GM12873 (cell line): ENCODE measurements around the gene RNU5D-1.

Experiments
- CTCF ChIP-seq: IDR thresholded peaks from 2 replicates; pipeline ENCODE4 v1.5.1; 2012; ENCODE audit warnings: low read depth, mild to moderate bottlenecking, moderate library complexity, low read length, control low read depth; ENCODE audit not compliant: insufficient read depth; ENCODE audit errors: missing control alignments

Gene RNU5D-1

GRCh38 chr1:44682883-44683265 lies 48.1 kb downstream of the RNU5D-1 start:
- no peak for TF ChIP-seq CTCF

GRCh38 chr1:44681905-44682882 lies 48.8 kb downstream of the RNU5D-1 start:
- no peak for TF ChIP-seq CTCF
